H9 (cell line): ENCODE results near the gene LIPK. TPM values are rescaled to one million over a fixed set of nuclear protein-coding genes. Genes with fewer than 3 reads are reported as not detected.

Experiments used
- DNase-seq: peaks from one replicate; pipeline ENCODE4 v3.0.0-alpha.2; 2017
- H2AFZ ChIP-seq: one replicate; pipeline ENCODE4 v1.6.1; 2013; ENCODE audit warnings: mild to moderate bottlenecking, low read length, control low read depth, moderate library complexity
- H2AK5ac ChIP-seq: 2 replicates; pipeline ENCODE4 v1.6.1; 2013; ENCODE audit warnings: low read length, control low read depth, mixed read lengths; ENCODE audit not compliant: insufficient read length
- H2BK120ac ChIP-seq: one replicate; pipeline ENCODE4 v1.6.1; 2013; ENCODE audit warnings: low read depth, mild to moderate bottlenecking, low read length, control low read depth, inconsistent platforms; ENCODE audit not compliant: poor library complexity, severe bottlenecking
- H2BK12ac ChIP-seq: 2 replicates; pipeline ENCODE4 v1.6.1; 2013; ENCODE audit warnings: low read length, control low read depth, mixed read lengths, low read depth; ENCODE audit not compliant: insufficient read length
- H2BK15ac ChIP-seq: 2 replicates; pipeline ENCODE4 v1.6.1; 2013; ENCODE audit warnings: low read depth, low read length, control low read depth
- H2BK20ac ChIP-seq: one replicate; pipeline ENCODE4 v1.6.1; 2013; ENCODE audit warnings: low read depth, mild to moderate bottlenecking, low read length, control low read depth, inconsistent platforms; ENCODE audit not compliant: poor library complexity, severe bottlenecking
- H2BK5ac ChIP-seq: 2 replicates; pipeline ENCODE4 v1.6.1; 2013; ENCODE audit warnings: low read length, control low read depth, mixed read lengths; ENCODE audit not compliant: insufficient read length
- H3K14ac ChIP-seq: 2 replicates; pipeline ENCODE4 v1.6.1; 2013; ENCODE audit warnings: low read length, control low read depth; ENCODE audit not compliant: insufficient read depth
- H3K18ac ChIP-seq: 2 replicates; pipeline ENCODE4 v1.6.1; 2013; ENCODE audit warnings: low read depth, mild to moderate bottlenecking, mixed read lengths, low read length, control low read depth; ENCODE audit not compliant: insufficient read length
- H3K23ac ChIP-seq: 2 replicates; pipeline ENCODE4 v1.6.1; 2013; ENCODE audit warnings: low read length, control low read depth, mixed read lengths, low read depth; ENCODE audit not compliant: insufficient read length
- H3K23me2 ChIP-seq: 2 replicates; pipeline ENCODE4 v1.6.1; 2013; ENCODE audit warnings: low read depth, mild to moderate bottlenecking, mixed read lengths, low read length, control low read depth; ENCODE audit not compliant: insufficient read length, poor library complexity, severe bottlenecking
- H3K27ac ChIP-seq: 2 replicates; pipeline ENCODE4 v1.5.1; 2013; ENCODE audit warnings: low read length, control low read depth, mixed read lengths, low read depth; ENCODE audit not compliant: insufficient read length
- H3K27me3 ChIP-seq: 2 replicates; pipeline ENCODE4 v1.6.1; 2013; ENCODE audit warnings: low read length, control low read depth, inconsistent platforms; ENCODE audit not compliant: insufficient read depth
- H3K4ac ChIP-seq: 2 replicates; pipeline ENCODE4 v1.6.1; 2013; ENCODE audit warnings: low read depth, mild to moderate bottlenecking, control low read depth, inconsistent platforms, low read length, moderate library complexity
- H3K4me1 ChIP-seq: 2 replicates; pipeline ENCODE4 v1.6.1; 2013; ENCODE audit warnings: low read length, control low read depth, inconsistent platforms; ENCODE audit not compliant: insufficient read depth
- H3K4me2 ChIP-seq: 2 replicates; pipeline ENCODE4 v1.6.1; 2013; ENCODE audit warnings: low read length, control low read depth, mixed read lengths; ENCODE audit not compliant: insufficient read length, insufficient read depth
- H3K56ac ChIP-seq: 2 replicates; pipeline ENCODE4 v1.6.1; 2013; ENCODE audit warnings: low read depth, mild to moderate bottlenecking, mixed read lengths, low read length, control low read depth; ENCODE audit not compliant: insufficient read length
- H3K79me1 ChIP-seq: 2 replicates; pipeline ENCODE4 v1.6.1; 2013; ENCODE audit warnings: low read depth, mild to moderate bottlenecking, moderate library complexity, low read length, control low read depth, inconsistent platforms; ENCODE audit not compliant: insufficient read depth, poor library complexity, severe bottlenecking
- H3K79me2 ChIP-seq: 2 replicates; pipeline ENCODE4 v1.6.1; 2013; ENCODE audit warnings: low read length, control low read depth, inconsistent platforms; ENCODE audit not compliant: insufficient read depth
- H3K9ac ChIP-seq: 2 replicates; pipeline ENCODE4 v1.6.1; 2013; ENCODE audit warnings: low read length, control low read depth, mixed read lengths; ENCODE audit not compliant: insufficient read length; ENCODE audit errors: extremely low read depth
- H3K9me3 ChIP-seq: one replicate; pipeline ENCODE4 v1.6.1; 2013; ENCODE audit warnings: low read depth, low read length, inconsistent platforms; ENCODE audit not compliant: control insufficient read depth
- H3T11ph ChIP-seq: one replicate; pipeline ENCODE4 v1.6.1; 2013; ENCODE audit warnings: mild to moderate bottlenecking, low read length, control low read depth, inconsistent platforms
- H4K20me1 ChIP-seq: one replicate; pipeline ENCODE4 v1.6.1; 2013; ENCODE audit not compliant: control insufficient read depth, insufficient read length, insufficient read depth
- H4K5ac ChIP-seq: 2 replicates; pipeline ENCODE4 v1.6.1; 2013; ENCODE audit warnings: low read depth, mild to moderate bottlenecking, mixed read lengths, low read length, control low read depth; ENCODE audit not compliant: insufficient read length
- H4K8ac ChIP-seq: replicated peaks from 2 replicates; pipeline ENCODE4 v1.6.1; 2013; ENCODE audit warnings: low read length, control low read depth, mixed read lengths, low read depth; ENCODE audit not compliant: insufficient read length
- H4K91ac ChIP-seq: 2 replicates; pipeline ENCODE4 v1.6.1; 2013; ENCODE audit warnings: low read depth, mild to moderate bottlenecking, moderate library complexity, mixed read lengths, low read length, control low read depth; ENCODE audit not compliant: insufficient read length
- H3K27ac Mint-ChIP-seq, 3 experiments: 2 replicates in 2 of 3; 3 replicates in 1 of 3; pipeline ENCODE4 v1.8.0; 2020 to 2021; ENCODE audit warnings: mixed read lengths in 3 of 3, mild to moderate bottlenecking in 1 of 3, moderate library complexity in 1 of 3
- H3K27me3 Mint-ChIP-seq: 2 replicates; pipeline ENCODE4 v1.8.0; 2021; ENCODE audit warnings: low read depth, mild to moderate bottlenecking, moderate library complexity, mixed read lengths
- H3K36me3 Mint-ChIP-seq, 3 experiments: 2 replicates in 2 of 3; 3 replicates in 1 of 3; pipeline ENCODE4 v1.8.0; 2020 to 2021; ENCODE audit warnings: low read depth in 3 of 3, mixed read lengths in 3 of 3; ENCODE audit not compliant: insufficient read depth in 1 of 3
- H3K4me1 Mint-ChIP-seq, 2 experiments: 2 replicates each; pipeline ENCODE4 v1.8.0; 2020; ENCODE audit warnings: mixed read lengths in 2 of 2
- H3K4me3 Mint-ChIP-seq, 2 experiments: 2 replicates in 1 of 2; 3 replicates in 1 of 2; pipeline ENCODE4 v1.8.0; 2020 to 2021; ENCODE audit warnings: mild to moderate bottlenecking in 2 of 2, mixed read lengths in 2 of 2, moderate library complexity in 1 of 2
- H3K9me3 Mint-ChIP-seq, 2 experiments: 2 replicates in 1 of 2; 3 replicates in 1 of 2; pipeline ENCODE4 v1.8.0; 2020; ENCODE audit warnings: mild to moderate bottlenecking in 2 of 2, mixed read lengths in 2 of 2, moderate library complexity in 1 of 2
- WGBS: extraction: QIAGEN DNeasy Blood & Tissue Kit; methylation state at CpG from one replicate; pipeline ENCODE4 v1.1.7; 2013; ENCODE audit warnings: missing lambda C conversion rate, low lambda C conversion rate, mixed read lengths; ENCODE audit not compliant: insufficient read length; ENCODE audit errors: extremely low coverage; 5-methylcytosine and 5-hydroxymethylcytosine counted together
- total RNA-seq: library from RNA; stranded (reverse); gene quantifications from 2 replicates; pipeline ENCODE4 v1.2.1, GENCODE V29; 2021
- TF ChIP-seq, protein P1 (sequence below): fragments of 200-600 bp; sonication (generic); conservative IDR thresholded peaks from 3 replicates; pipeline ENCODE4 v1.8.0; 2021; ENCODE audit warnings: antibody characterized with exemption, mild to moderate bottlenecking

The LIPK gene
- total RNA-seq, 1 experiment from 2014 or later, result not detected

DNA sequence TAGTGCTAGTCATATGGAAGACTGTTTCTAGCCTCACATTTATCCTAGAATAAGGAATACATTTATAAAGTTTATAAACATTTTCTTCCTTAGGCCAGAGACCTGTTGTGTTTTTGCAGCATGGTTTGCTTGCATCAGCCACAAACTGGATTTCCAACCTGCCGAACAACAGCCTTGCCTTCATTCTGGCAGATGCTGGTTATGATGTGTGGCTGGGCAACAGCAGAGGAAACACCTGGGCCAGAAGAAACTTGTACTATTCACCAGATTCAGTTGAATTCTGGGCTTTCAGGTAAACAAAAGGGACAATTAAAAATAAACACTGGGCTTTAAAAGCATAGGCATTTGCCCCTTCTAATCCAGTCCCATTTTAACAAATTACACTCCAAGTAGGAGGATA, 37.6 kb upstream of the LIPK start:
- Mint-ChIP-seq H3K4me3 (no peak overlapping the region), H3K4me1 (no peaks in the 10 kb centered on the region), H3K27me3 (no peaks in the 10 kb centered on the region), H3K36me3 (no peaks in the 10 kb centered on the region), H3K9me3 (no peaks in the 10 kb centered on the region), H3K27ac (no peak overlapping the region)
- Histone ChIP-seq H3K4me1 (no peaks in the 10 kb centered on the region), H4K8ac (no peak overlapping the region), H2BK5ac (no peak overlapping the region), H3K9ac (no peak overlapping the region), H4K20me1 (no peaks in the 10 kb centered on the region), H2AFZ (no peak overlapping the region), H4K5ac (no peak overlapping the region), H3K27me3 (no peaks in the 10 kb centered on the region), H3K18ac (no peak overlapping the region), H3K23me2 (no peaks in the 10 kb centered on the region), H2BK120ac (no peak overlapping the region), H4K91ac (no peak overlapping the region), H3K14ac (no peak overlapping the region), H3K9me3 (no peaks in the 10 kb centered on the region), H2BK20ac (no peak overlapping the region), H3K23ac (no peak overlapping the region), H3T11ph (no peak overlapping the region), H3K56ac (no peak overlapping the region), H3K4ac (no peak overlapping the region), H2BK15ac (no peak overlapping the region), H2AK5ac (no peak overlapping the region), H3K27ac (no peak overlapping the region), H3K4me2 (no peak overlapping the region), H2BK12ac (no peak overlapping the region), H3K79me2 (no peaks in the 10 kb centered on the region), H3K79me1 (no peaks in the 10 kb centered on the region)
- TF ChIP-seq, protein P1, sequence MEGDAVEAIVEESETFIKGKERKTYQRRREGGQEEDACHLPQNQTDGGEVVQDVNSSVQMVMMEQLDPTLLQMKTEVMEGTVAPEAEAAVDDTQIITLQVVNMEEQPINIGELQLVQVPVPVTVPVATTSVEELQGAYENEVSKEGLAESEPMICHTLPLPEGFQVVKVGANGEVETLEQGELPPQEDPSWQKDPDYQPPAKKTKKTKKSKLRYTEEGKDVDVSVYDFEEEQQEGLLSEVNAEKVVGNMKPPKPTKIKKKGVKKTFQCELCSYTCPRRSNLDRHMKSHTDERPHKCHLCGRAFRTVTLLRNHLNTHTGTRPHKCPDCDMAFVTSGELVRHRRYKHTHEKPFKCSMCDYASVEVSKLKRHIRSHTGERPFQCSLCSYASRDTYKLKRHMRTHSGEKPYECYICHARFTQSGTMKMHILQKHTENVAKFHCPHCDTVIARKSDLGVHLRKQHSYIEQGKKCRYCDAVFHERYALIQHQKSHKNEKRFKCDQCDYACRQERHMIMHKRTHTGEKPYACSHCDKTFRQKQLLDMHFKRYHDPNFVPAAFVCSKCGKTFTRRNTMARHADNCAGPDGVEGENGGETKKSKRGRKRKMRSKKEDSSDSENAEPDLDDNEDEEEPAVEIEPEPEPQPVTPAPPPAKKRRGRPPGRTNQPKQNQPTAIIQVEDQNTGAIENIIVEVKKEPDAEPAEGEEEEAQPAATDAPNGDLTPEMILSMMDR, result no peak
- WGBS, result no CpG with 5 or more reads among the region's 1 CpG
- no peak for DNase-seq
